ENCODE data around the gene COMMD10. TPM values are rescaled to one million over a fixed set of nuclear protein-coding genes. Genes with fewer than 3 reads are reported as not detected.
"Not testable (repeated sequence)": the region's sequence is repeated elsewhere in the genome, so short reads cannot be mapped to it uniquely, and the experiment has no call there.

COMMD10 gene
- total RNA-seq, 2 donors from 2014 or later: 27.8 to 28.7 TPM

- intact Hi-C loops (cut with DNase I): no loop called here
- DNase-seq (no peak), ATAC-seq (no peak)
Measured at GRCh38 chr5:116088062-116088461, 3.2 kb downstream of the COMMD10 start.

- DNase-seq: no peak
- intact Hi-C loops (cut with DNase I): no loop called here
- ATAC-seq: peak; percentile 71 to 80
Measured at GRCh38 chr5:116090302-116090701, 5.5 kb downstream of the COMMD10 start.

DNA sequence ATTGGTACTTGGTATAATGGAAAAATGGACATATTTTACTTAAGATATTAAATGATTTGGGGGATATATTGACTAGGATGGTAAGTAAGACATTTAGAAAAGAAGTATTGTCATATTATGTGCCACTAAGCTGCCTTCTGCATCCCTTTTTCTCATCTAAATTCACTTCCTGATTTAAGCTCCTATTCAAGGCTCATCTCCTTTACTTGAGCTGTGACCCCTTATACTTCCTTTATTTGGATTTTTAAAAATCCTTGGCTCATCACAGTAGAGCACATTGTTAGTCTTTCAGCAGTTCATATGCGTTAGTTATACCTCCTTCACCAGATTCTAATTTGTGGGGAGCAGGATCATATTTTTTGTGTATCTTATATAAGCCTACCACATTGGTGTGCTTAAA is 6.6 kb downstream of the COMMD10 start:
- intact Hi-C loops (cut with DNase I): no loop called here
- DNase-seq (no peak), ATAC-seq (no peak)

DNA sequence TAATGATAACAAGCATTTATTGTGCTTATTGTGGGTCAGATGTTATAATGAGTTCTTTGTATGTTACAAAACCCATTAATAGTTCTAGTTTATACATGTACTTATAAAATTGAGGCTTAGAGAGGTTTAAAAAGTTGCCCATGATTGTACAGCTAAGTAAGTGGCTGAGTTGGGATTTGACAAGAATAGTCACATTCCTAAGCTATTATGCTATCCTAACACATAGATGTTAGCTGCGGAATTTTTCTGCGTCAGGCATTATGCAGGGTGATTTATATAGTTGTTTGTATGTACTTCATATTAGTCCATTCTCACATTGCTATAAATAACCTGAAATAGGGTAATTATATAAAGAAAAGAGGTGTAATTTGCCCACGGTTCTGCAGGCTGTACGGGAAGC is 12.5 kb downstream of the COMMD10 start:
- ATAC-seq: no peak
- no peak for DNase-seq
- intact Hi-C loops (cut with DNase I): no loop called here

DNA sequence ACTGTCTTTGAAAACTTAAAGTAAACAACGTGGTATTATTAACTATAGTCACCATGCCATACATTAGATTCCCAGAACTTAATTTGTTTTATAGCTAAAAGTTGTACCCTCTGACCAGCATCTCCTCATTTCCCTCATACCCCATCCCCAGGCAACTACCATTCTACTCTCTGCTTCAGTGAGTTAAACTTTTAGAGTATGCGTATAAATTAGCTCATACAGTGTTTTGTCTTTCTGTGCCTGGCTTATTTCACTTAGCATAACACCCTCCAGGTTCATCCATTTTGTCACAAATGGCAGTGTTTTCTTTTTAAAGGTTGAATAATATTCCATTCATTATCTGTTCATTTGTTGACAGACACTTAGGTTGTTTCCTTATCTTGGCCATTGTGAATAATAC is 14.2 kb downstream of the COMMD10 start:
- ATAC-seq (no peak), DNase-seq (no peak)
- intact Hi-C loops (cut with DNase I): no loop called here

DNA sequence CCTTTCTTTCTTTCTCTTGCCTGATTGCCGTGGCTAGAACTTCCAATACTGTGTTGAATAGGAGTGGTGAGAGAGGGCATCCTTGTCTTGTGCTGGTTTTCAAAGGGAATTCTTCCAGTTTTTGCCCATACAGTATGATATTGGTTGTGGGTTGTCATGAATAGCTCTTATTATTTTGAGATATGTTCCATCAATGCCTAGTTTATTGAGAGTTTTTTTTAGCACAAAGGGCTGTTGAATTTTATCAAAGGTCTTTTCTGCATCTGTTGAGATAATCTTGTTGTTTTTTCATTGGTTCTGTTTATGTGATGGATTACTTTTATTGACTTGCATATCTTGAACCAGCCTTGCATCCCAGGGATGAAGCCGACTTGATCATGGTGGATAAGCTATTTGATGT is 20.1 kb downstream of the COMMD10 start:
- intact Hi-C loops (cut with DNase I); DNase-seq; ATAC-seq: not testable (repeated sequence)

GRCh38 chr5:116115163-116115562 is 30.3 kb downstream of the COMMD10 start:
- DNase-seq (no peak), ATAC-seq (no peak)
- intact Hi-C loops (cut with DNase I): no loop called here

GRCh38 chr5:116130471-116130870 is 45.6 kb downstream of the COMMD10 start:
- ATAC-seq (no peak), DNase-seq (no peak)
- intact Hi-C loops (cut with DNase I): loop anchor here in 1 of 2 donors (10.0 kb wide), 1 partner anchor 434 kb away; no protein-coding TSS in a partner anchor

DNA sequence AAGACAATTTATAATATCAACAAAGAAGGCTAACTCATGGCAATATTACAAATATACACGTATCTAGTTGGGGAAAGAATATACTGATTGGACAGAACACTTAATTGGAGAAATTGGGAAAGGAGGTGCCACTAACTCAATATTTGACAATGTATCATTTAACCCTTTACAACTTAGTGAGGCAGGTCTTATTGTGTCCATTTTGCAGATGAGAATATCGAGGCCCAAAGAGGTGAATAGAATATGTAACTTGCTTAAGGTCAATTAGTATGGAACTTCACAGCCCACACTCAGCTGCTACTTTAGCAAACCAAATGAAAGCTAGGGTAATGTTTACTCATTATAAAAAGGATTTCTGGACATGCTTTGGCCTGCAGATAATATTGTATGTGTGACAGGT is 46.2 kb downstream of the COMMD10 start:
- intact Hi-C loops (cut with DNase I): loop anchor here in 1 of 2 donors (10.0 kb wide), 1 partner anchor 434 kb away; no protein-coding TSS in a partner anchor
- DNase-seq: no peak
- ATAC-seq: no peak

DNA sequence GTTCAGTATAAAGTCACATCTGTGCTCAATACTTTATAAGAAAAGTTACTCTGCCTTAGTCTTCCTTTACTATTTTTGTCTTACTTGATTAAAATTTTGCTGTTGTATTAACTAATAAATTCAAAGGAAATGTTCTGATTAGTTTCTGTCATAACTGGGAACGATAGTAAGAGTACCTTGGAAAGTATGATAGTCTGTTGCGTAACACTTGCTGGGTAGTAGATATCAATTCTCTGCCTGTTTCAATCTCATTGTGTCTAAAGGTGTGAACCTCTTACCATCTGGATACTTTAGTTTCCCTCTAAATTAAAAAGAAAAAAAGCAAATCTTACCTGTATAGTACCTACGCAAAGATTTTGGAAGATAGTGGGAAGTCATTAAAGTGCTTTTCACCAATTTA is 48.5 kb downstream of the COMMD10 start:
- ATAC-seq (no peak), DNase-seq (no peak)
- intact Hi-C loops (cut with DNase I): loop anchor here in 1 of 2 donors (10.0 kb wide), 1 partner anchor 432 kb away; no protein-coding TSS in a partner anchor

DNA sequence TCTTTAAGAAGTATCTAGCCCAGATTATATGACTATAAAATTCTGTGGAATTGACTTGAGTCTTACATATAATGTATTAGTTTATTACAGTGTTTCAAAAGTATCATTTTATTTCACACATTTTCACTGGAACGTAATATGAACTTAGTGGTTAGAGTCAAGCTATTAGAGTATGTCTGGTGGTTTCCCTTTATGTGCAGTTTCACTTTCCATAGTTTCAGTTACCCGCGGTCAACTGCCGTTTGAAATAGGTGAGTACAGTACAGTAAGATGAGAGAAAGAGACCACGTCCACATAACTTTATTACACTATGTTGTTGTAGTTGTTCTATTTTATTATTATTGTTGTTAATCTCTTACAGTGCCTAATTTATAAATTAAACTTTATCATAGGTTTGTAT is 50.5 kb downstream of the COMMD10 start:
- ATAC-seq: no peak
- intact Hi-C loops (cut with DNase I): loop anchor here in 1 of 2 donors (10.0 kb wide), 1 partner anchor 429 kb away; no protein-coding TSS in a partner anchor
- DNase-seq: no peak

GRCh38 chr5:116137544-116138378 is 52.9 kb downstream of the COMMD10 start:
- peak in 1 of 2 donors; percentile 35 for ATAC-seq
- intact Hi-C loops (cut with DNase I): loop anchor here in 1 of 2 donors (10.0 kb wide), 1 partner anchor 427 kb away; no protein-coding TSS in a partner anchor

DNA sequence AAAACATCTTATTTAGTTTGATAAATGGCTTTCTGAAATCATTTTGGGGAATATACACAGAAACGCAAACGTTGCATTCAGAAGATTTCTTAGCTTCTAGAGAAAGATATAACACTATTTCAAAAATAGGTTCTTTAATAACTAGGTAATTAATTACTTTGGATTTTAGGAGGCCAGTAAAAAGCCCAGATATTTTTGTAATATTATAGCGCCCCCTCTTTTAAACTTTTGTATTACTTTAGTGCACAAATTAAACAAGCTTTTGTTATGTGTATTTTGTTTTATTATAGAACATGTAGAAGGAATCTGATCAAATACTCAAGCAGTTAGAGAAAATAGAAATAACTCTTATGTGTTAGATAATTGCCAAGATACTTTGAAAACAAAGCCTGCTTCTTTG is 57.7 kb downstream of the COMMD10 start:
- no peak for ATAC-seq
- DNase-seq: no peak
- intact Hi-C loops (cut with DNase I): no loop called here

More at GRCh38 chr5:116137544-116138378, 52.9 kb downstream of the COMMD10 start:
- no peak for DNase-seq

GRCh38 chr5:116144103-116144502 is 59.3 kb downstream of the COMMD10 start:
- ATAC-seq (no peak), DNase-seq (no peak)
- intact Hi-C loops (cut with DNase I): no loop called here

- no peak for DNase-seq
- no peak for ATAC-seq
- intact Hi-C loops (cut with DNase I): no loop called here
Measured at GRCh38 chr5:116144991-116145390, 60.2 kb downstream of the COMMD10 start.

- no peak for DNase-seq
- intact Hi-C loops (cut with DNase I): no loop called here
- ATAC-seq: no peak
Measured at GRCh38 chr5:116145416-116145815, 60.6 kb downstream of the COMMD10 start.

DNA sequence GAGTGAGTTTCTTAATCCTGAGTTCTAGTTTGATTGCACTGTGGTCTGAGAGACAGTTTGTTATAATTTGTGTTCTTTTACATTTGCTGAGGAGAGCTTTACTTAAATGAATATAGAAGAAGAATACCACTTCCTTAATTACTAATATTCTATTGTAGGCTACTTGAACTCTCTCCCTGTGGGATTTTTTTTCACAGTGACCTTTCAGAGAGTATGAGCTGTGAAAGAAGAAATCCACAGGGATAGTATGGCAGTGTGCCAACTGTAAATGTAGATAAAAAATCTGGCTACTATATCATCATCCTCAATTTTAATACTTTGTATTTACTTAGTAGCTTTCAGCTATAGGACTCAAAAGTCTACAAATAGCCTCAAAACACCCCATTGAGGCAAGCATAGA is 67.3 kb downstream of the COMMD10 start:
- no peak for ATAC-seq
- no peak for DNase-seq
- intact Hi-C loops (cut with DNase I): no loop called here

- intact Hi-C loops (cut with DNase I): no loop called here
- ATAC-seq: no peak
- no peak for DNase-seq
Measured at GRCh38 chr5:116153687-116154174, 68.9 kb downstream of the COMMD10 start.

- ATAC-seq: no peak
Measured at GRCh38 chr5:116154252-116154651, 69.4 kb downstream of the COMMD10 start.

DNA sequence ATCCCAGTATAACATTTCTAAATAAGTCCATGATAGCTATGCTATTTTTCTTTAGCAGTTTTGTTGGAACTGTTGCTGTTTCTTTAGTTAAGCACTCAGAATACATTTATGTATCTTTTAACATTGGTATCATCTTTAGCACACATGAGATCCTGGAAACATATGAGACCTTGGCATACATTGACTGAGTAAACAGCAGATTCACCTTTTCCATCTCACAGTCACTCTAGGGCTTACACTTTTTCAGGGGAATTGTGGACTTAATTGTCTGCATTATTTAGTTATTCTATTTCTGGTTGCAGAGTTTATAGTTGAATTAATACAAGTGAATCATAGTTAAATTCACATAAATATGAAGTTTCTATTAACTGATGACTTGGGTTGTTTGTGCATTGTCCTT is 70.1 kb downstream of the COMMD10 start:
- intact Hi-C loops (cut with DNase I): no loop called here

More at GRCh38 chr5:116154252-116154651, 69.4 kb downstream of the COMMD10 start:
- intact Hi-C loops (cut with DNase I): no loop called here
- no peak for DNase-seq

DNA sequence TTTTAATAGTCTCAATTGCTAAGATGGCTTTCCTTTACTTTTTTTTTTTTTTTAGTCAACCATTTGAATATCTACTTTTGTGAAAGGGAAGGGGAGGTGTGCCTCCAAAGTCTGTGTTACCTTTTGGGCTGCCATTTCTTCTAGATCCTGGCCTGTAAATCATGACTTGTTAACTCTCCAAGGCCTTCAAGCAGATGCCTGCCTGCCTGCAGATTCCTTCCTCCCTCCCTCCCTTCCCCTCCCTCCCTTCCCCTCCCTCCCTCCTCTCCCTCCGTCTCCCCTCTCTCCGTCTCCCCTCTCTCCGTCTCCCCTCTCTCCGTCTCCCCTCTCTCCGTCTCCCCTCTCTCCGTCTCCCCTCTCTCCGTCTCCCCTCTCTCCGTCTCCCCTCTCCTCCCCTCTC is 73.1 kb downstream of the COMMD10 start:
- no peak for DNase-seq
- ATAC-seq: no peak
- intact Hi-C loops (cut with DNase I): no loop called here

More for the DNA sequence above, 70.1 kb downstream of the COMMD10 start:
- ATAC-seq (no peak), DNase-seq (no peak)

Data from left cardiac atrium (tissue), 4 donors.